Measurements from ENCODE around the gene RUNX3.

The RUNX3 gene

GRCh38 chr1:24888061-24888970 is 41.8 kb downstream of the RUNX3 start:
- DNase-seq (ENCODE audit: low read depth in 3 of 3): no peak

- DNase-seq (ENCODE audit: low read depth in 3 of 3): no peak
Observed at GRCh38 chr1:24886241-24886640, 43.8 kb downstream of the RUNX3 start.

GRCh38 chr1:24884751-24885150 is 45.3 kb downstream of the RUNX3 start:
- no peak for DNase-seq (ENCODE audit: low read depth in 3 of 3)

GRCh38 chr1:24881034-24881433 is 49.0 kb downstream of the RUNX3 start:
- no peak for DNase-seq (ENCODE audit: low read depth in 3 of 3)

- DNase-seq (ENCODE audit: low read depth in 3 of 3): no peak
Observed at GRCh38 chr1:24878775-24879742, 51.0 kb downstream of the RUNX3 start.

GRCh38 chr1:24878045-24878444 is 52.0 kb downstream of the RUNX3 start:
- no peak for DNase-seq (ENCODE audit: low read depth in 3 of 3)

GRCh38 chr1:24875991-24876506 is 54.0 kb downstream of the RUNX3 start:
- DNase-seq (ENCODE audit: low read depth in 3 of 3): no peak

- DNase-seq (ENCODE audit: low read depth in 3 of 3): no peak
Observed at GRCh38 chr1:24875257-24875656, 54.8 kb downstream of the RUNX3 start.

- no peak for DNase-seq (ENCODE audit: low read depth in 3 of 3)
Observed at GRCh38 chr1:24874611-24875234, 55.4 kb downstream of the RUNX3 start.

- DNase-seq (ENCODE audit: low read depth in 3 of 3): no peak
Observed at GRCh38 chr1:24874056-24874455, 56.0 kb downstream of the RUNX3 start.

GRCh38 chr1:24873148-24873547 is 56.9 kb downstream of the RUNX3 start:
- no peak for DNase-seq (ENCODE audit: low read depth in 3 of 3)

- no peak for DNase-seq (ENCODE audit: low read depth in 3 of 3)
Observed at GRCh38 chr1:24872061-24872850, 57.8 kb downstream of the RUNX3 start.

- no peak for DNase-seq (ENCODE audit: low read depth in 3 of 3)
Observed at GRCh38 chr1:24871306-24871901, 58.7 kb downstream of the RUNX3 start.

GRCh38 chr1:24870551-24871195 is 59.4 kb downstream of the RUNX3 start:
- DNase-seq (ENCODE audit: low read depth in 3 of 3): no peak

GRCh38 chr1:24868016-24868875 is 61.8 kb downstream of the RUNX3 start:
- DNase-seq (ENCODE audit: low read depth in 3 of 3): no peak

GRCh38 chr1:24867084-24867870 is 62.8 kb downstream of the RUNX3 start:
- no peak for DNase-seq (ENCODE audit: low read depth in 3 of 3)

- no peak for DNase-seq (ENCODE audit: low read depth in 3 of 3)
Observed at GRCh38 chr1:24866211-24867083, 63.6 kb downstream of the RUNX3 start.

All from stimulated activated CD4-positive, alpha-beta T cell treated with anti-CD3 and anti-CD28 coated beads, TNF-alpha, amount 100 ng/mL, for 4 hours (primary cell).